ENCODE data around the gene OTOA.
A peak's percentile ranks its signal among the peaks of the same experiment; 100 is the strongest.
"Not testable (repeated sequence)": the region's sequence is repeated elsewhere in the genome, so short reads cannot be mapped to it uniquely, and the experiment has no call there.

Gene OTOA

GRCh38 chr16:21646091-21646490 is 17.7 kb upstream of the OTOA start:
- Mint-ChIP-seq H3K4me3 (peak overlapping the region; percentile 71), H3K27ac (ENCODE audit: low read depth) (peak overlapping the region; percentile 88), H3K9me3 (no peaks in the 10 kb centered on the region), H3K36me3 (ENCODE audit: insufficient read depth) (peaks cover 13% of the 10 kb centered on the region), H3K4me1 (peaks cover 45% of the 10 kb centered on the region), H3K27me3 (no peaks in the 10 kb centered on the region)
- no peak for DNase-seq (ENCODE audit: low spot score in 2 of 2)
- no peak for ATAC-seq (replicated peaks; ENCODE audit: extremely low read depth, poor library complexity, severe bottlenecking)

DNA sequence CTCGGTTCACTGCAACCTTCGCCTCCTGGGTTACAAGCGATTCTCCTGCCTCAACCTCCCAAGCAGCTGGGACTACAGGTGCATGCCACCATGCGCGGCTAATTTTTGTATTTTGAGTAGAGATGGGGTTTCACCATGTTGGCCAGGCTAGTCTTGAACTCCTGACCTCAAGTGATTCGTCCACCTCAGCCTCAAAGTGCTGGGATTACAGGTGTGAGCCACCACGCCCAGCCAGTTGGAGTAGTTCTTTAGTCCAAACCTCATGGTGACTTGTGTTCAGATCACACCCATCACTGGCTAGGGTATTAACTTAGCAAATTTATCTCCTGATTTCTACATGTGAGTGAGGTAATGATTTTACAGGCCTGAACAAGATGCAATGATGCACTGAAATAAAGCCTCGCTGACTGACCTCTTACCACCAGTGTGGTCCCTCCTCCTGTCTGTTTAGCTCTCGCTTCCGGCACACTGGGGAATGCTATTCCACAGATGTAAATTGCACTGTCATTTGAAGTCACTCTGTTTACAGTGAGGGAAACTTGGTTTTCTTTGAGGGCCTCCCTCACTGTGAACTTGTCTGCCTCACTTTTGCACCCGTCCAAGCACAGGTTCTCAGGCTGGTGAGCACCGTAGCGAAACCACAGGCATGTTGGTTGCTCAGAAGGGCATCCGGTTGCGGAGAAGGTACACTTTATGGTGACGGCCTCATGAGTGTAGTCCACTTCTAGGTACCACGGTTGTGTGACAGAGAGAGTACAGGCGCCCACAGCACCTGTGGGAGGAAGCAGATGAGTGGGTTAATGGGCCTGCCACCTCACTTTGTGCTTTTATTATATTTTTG is 16.8 kb upstream of the OTOA start:
- peaks cover 45% of the 10 kb centered on the region for H3K4me1 Mint-ChIP-seq
- peaks cover 13% of the 10 kb centered on the region for H3K36me3 Mint-ChIP-seq (ENCODE audit: insufficient read depth)

GRCh38 chr16:21647562-21648164 is 16.1 kb upstream of the OTOA start:
- ATAC-seq (replicated peaks; ENCODE audit: extremely low read depth, poor library complexity, severe bottlenecking): no peak

More for the DNA sequence above, 16.8 kb upstream of the OTOA start:
- peak overlapping the region; percentile 88 for H3K27ac Mint-ChIP-seq (ENCODE audit: low read depth)
- H3K9me3 Mint-ChIP-seq: no peaks in the 10 kb centered on the region
- no peaks in the 10 kb centered on the region for H3K27me3 Mint-ChIP-seq
- ATAC-seq (replicated peaks; ENCODE audit: extremely low read depth, poor library complexity, severe bottlenecking) (peak; percentile 83), DNase-seq (ENCODE audit: low spot score in 2 of 2) (peak; percentile 47 to 75)
- peak overlapping the region; percentile 66 for H3K4me3 Mint-ChIP-seq

GRCh38 chr16:21649826-21650406 is 13.9 kb upstream of the OTOA start:
- not testable (repeated sequence) for ATAC-seq (replicated peaks; ENCODE audit: extremely low read depth, poor library complexity, severe bottlenecking); H3K9me3 Mint-ChIP-seq; DNase-seq (ENCODE audit: low spot score in 2 of 2); H3K27ac Mint-ChIP-seq (ENCODE audit: low read depth); H3K27me3 Mint-ChIP-seq; H3K4me3 Mint-ChIP-seq
- Mint-ChIP-seq H3K36me3 (ENCODE audit: insufficient read depth) (peaks cover 13% of the 10 kb centered on the region), H3K4me1 (peaks cover 37% of the 10 kb centered on the region)

More at GRCh38 chr16:21647562-21648164, 16.1 kb upstream of the OTOA start:
- Mint-ChIP-seq H3K9me3 (no peaks in the 10 kb centered on the region), H3K27ac (ENCODE audit: low read depth) (peak overlapping the region; percentile 88), H3K4me1 (peaks cover 50% of the 10 kb centered on the region), H3K4me3 (peak overlapping the region; percentile 66), H3K27me3 (no peaks in the 10 kb centered on the region), H3K36me3 (ENCODE audit: insufficient read depth) (peaks cover 13% of the 10 kb centered on the region)
- DNase-seq (ENCODE audit: low spot score in 2 of 2): no peak

DNA sequence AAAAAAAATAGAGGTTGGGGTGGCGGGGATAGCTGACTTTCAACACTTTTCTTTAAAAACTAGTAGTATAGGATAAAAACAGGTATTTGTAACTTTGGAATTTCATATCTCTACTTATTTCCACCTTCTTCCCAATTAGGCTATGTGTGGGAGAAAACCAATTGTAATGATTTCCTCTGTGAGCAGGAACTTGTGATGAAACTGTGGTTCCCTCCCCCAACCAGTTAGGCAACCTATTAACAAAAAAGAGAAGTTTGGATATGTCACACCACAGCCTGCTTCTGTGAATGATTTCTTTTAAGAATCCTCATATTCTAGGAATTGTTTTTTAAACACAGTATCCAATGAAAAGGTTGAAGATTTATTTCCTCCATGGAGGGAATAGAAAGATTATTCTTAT is 13.2 kb upstream of the OTOA start:
- Mint-ChIP-seq H3K27me3 (no peaks in the 10 kb centered on the region), H3K4me1 (peaks cover 31% of the 10 kb centered on the region), H3K36me3 (ENCODE audit: insufficient read depth) (peaks cover 16% of the 10 kb centered on the region), H3K9me3 (no peaks in the 10 kb centered on the region), H3K27ac (ENCODE audit: low read depth) (no peak overlapping the region), H3K4me3 (no peak overlapping the region)
- no peak for DNase-seq (ENCODE audit: low spot score in 2 of 2)
- ATAC-seq (replicated peaks; ENCODE audit: extremely low read depth, poor library complexity, severe bottlenecking): no peak

GRCh38 chr16:21651515-21651914 is 12.3 kb upstream of the OTOA start:
- Mint-ChIP-seq H3K4me3 (no peak overlapping the region), H3K27ac (ENCODE audit: low read depth) (peak overlapping the region; percentile 67), H3K36me3 (ENCODE audit: insufficient read depth) (peaks cover 22% of the 10 kb centered on the region), H3K4me1 (peaks cover 29% of the 10 kb centered on the region), H3K27me3 (no peaks in the 10 kb centered on the region), H3K9me3 (no peaks in the 10 kb centered on the region)
- DNase-seq (ENCODE audit: low spot score in 2 of 2) (no peak), ATAC-seq (replicated peaks; ENCODE audit: extremely low read depth, poor library complexity, severe bottlenecking) (no peak)

GRCh38 chr16:21652453-21652852 is 11.3 kb upstream of the OTOA start, which contains the start of gene IGSF6:
Gene IGSF6, minus strand, starts transcription at chr16:21652608. Its CDS starts 10 bp downstream, at chr16:21652598.
- Mint-ChIP-seq H3K36me3 (ENCODE audit: insufficient read depth) (peaks cover 26% of the 10 kb centered on the region), H3K27ac (ENCODE audit: low read depth) (peak within 1 kb of the TSS; percentile 67), H3K4me3 (no peak within 1 kb of the TSS), H3K9me3 (no peaks in the 10 kb centered on the region), H3K27me3 (no peaks in the 10 kb centered on the region), H3K4me1 (peaks cover 29% of the 10 kb centered on the region)
- no peak for DNase-seq (ENCODE audit: low spot score in 2 of 2)
- no peak for ATAC-seq (replicated peaks; ENCODE audit: extremely low read depth, poor library complexity, severe bottlenecking)

DNA sequence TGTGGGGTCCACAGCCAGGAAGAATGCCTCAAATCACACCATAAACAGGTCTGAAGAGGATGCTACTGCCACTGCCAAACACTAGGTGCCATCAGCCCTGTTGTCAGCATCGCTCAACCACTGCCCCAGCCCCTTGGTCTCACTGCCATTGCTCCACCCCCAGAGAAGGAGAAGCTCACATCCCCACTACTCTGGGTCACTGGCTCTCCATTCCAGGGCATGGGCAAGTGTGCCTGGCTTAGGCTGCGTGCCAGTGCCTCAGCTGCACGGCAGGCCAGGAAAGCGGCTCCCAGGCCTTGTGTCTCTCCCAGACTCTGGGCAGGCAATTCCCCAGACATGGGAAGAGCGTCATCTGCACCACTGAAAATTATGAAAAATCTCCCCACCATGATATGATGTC is 10.2 kb upstream of the OTOA start:
- ATAC-seq (replicated peaks; ENCODE audit: extremely low read depth, poor library complexity, severe bottlenecking) (no peak), DNase-seq (ENCODE audit: low spot score in 2 of 2) (no peak)
- H3K27ac Mint-ChIP-seq (ENCODE audit: low read depth): no peak overlapping the region
- no peaks in the 10 kb centered on the region for H3K9me3 Mint-ChIP-seq
- H3K27me3 Mint-ChIP-seq: no peaks in the 10 kb centered on the region
- peaks cover 26% of the 10 kb centered on the region for H3K36me3 Mint-ChIP-seq (ENCODE audit: insufficient read depth)
- no peak overlapping the region for H3K4me3 Mint-ChIP-seq
- H3K4me1 Mint-ChIP-seq: peaks cover 25% of the 10 kb centered on the region

- no peak for ATAC-seq (replicated peaks; ENCODE audit: extremely low read depth, poor library complexity, severe bottlenecking)
- no peak for DNase-seq (ENCODE audit: low spot score in 2 of 2)
- Mint-ChIP-seq H3K27me3 (no peaks in the 10 kb centered on the region), H3K4me1 (peaks cover 20% of the 10 kb centered on the region), H3K9me3 (no peaks in the 10 kb centered on the region), H3K36me3 (ENCODE audit: insufficient read depth) (peaks cover 24% of the 10 kb centered on the region), H3K27ac (ENCODE audit: low read depth) (no peak overlapping the region), H3K4me3 (no peak overlapping the region)
Observed at GRCh38 chr16:21654466-21654865, 9.3 kb upstream of the OTOA start.

- no peak for ATAC-seq (replicated peaks; ENCODE audit: extremely low read depth, poor library complexity, severe bottlenecking)
- Mint-ChIP-seq H3K27ac (ENCODE audit: low read depth) (no peak overlapping the region), H3K4me1 (peaks cover 20% of the 10 kb centered on the region), H3K9me3 (no peaks in the 10 kb centered on the region), H3K36me3 (ENCODE audit: insufficient read depth) (peaks cover 24% of the 10 kb centered on the region), H3K27me3 (no peaks in the 10 kb centered on the region), H3K4me3 (no peak overlapping the region)
- no peak for DNase-seq (ENCODE audit: low spot score in 2 of 2)
Observed at GRCh38 chr16:21654881-21655280, 8.9 kb upstream of the OTOA start.

DNA sequence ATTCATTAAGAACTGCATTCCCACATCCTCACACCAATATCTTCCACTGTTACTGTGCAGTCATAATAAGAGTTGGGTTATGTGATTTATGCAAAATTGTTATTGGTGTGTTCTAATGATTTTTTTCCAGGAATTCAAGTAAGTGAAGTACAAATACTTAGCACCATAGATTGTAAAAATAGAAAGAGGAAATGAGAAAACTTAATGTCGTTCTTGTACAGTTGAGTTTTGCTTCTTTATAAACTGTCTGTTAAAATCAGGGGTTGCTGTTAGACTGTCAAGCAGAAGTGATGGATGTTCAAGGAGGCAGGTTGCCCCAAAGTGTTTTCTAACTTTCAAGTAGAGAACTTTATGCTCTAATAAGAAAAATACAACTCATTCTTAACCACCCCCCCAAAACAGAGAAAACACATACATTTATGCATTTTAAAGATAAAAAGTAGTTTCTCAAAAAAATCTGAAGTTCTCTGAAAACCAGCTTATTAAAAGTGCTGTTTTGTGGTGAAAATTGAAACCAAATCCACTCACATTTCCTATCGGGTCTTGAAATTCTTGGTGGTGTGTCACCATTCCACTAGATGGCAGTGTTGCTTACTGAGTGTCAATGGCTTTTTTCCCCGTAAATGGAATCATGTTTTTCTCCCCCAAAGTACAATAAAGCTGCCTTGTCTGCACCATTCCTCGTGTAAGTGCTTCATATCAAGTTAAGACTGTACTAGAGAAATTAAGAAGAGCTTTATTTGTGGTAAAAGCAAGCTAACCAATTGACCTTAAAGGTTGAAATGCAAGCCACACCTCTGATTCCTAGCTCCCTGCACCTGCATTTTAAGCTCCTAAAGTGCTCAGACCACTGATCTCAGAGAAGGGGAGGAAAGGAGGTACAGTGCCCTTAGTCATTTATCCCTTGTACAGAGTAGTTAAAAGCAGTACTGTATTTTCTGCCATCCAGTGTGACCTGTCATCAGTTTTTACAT is 6.7 kb upstream of the OTOA start:
- H3K9me3 Mint-ChIP-seq: no peaks in the 10 kb centered on the region
- H3K4me3 Mint-ChIP-seq: no peak overlapping the region
- ATAC-seq (replicated peaks; ENCODE audit: extremely low read depth, poor library complexity, severe bottlenecking) (no peak), DNase-seq (ENCODE audit: low spot score in 2 of 2) (peak in 1 of 2 donors; percentile 19)
- H3K27ac Mint-ChIP-seq (ENCODE audit: low read depth): peak overlapping the region; percentile 22
- H3K4me1 Mint-ChIP-seq: peaks cover 32% of the 10 kb centered on the region
- H3K36me3 Mint-ChIP-seq (ENCODE audit: insufficient read depth): peaks cover 24% of the 10 kb centered on the region
- no peaks in the 10 kb centered on the region for H3K27me3 Mint-ChIP-seq

- DNase-seq (ENCODE audit: low spot score in 2 of 2) (no peak), ATAC-seq (replicated peaks; ENCODE audit: extremely low read depth, poor library complexity, severe bottlenecking) (no peak)
- peaks cover 31% of the 10 kb centered on the region for H3K4me1 Mint-ChIP-seq
- no peak overlapping the region for H3K4me3 Mint-ChIP-seq
- peaks cover 23% of the 10 kb centered on the region for H3K36me3 Mint-ChIP-seq (ENCODE audit: insufficient read depth)
- H3K9me3 Mint-ChIP-seq: no peaks in the 10 kb centered on the region
- no peaks in the 10 kb centered on the region for H3K27me3 Mint-ChIP-seq
- H3K27ac Mint-ChIP-seq (ENCODE audit: low read depth): no peak overlapping the region
Observed at GRCh38 chr16:21659124-21659523, 4.6 kb upstream of the OTOA start.

All from central memory CD8-positive, alpha-beta T cell (primary cell).